NB4 (cell line): ENCODE measurements around the gene OR2A2.

ENCODE experiments used
- CTCF ChIP-seq: IDR thresholded peaks from one replicate; pipeline ENCODE4 v1.5.1; 2012; ENCODE audit warnings: low read depth, low read length
- MYC ChIP-seq: IDR thresholded peaks from 2 replicates; pipeline ENCODE4 v1.6.1; 2011; ENCODE audit warnings: low read depth, low read length
- POLR2A ChIP-seq: IDR thresholded peaks from 2 replicates; pipeline ENCODE4 v1.6.1; 2011; ENCODE audit warnings: mild to moderate bottlenecking; ENCODE audit not compliant: insufficient read length; ENCODE audit errors: extremely low read depth

DNA sequence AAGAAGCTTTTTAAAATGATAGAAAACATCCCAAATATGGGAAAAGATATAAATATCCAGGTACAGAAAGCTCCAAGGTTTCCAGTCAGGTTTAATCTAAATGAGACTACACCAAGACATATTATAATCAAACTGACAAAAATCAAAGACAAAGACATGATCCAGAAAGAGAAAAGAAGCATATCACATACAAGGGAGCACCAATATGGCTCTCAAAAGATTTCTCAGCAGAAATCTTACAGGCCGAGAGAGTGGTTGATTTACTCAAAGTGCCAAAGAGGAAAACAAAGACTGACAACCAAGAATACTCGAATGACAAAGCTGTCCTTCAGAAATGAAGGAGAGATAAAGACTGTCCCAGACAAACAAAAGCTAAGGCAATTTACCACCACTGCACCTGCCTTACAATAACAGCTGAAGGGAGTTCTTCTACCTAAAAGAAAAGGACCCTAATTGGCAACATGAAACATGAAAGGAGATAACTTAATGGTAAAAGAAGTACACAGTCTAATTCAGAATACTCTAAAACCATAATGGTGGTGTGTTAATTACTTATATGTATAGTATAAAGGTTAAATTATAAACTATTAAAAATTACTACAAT is 38.9 kb downstream of the OR2A2 start:
- no peak for TF ChIP-seq CTCF
- TF ChIP-seq POLR2A, result no peak
- no peak for TF ChIP-seq MYC
